HEK293T (cell line): Measurements from ENCODE around the gene POMGNT1.

Experiments used
- BHLHE40 ChIP-seq: fragments of 450-650 bp; IDR thresholded peaks from 2 replicates; pipeline ENCODE4 v1.6.1; 2016; ENCODE audit warnings: mild to moderate bottlenecking, moderate library complexity, borderline replicate concordance
- ELF4 ChIP-seq: fragments of 450-650 bp; IDR thresholded peaks from 2 replicates; pipeline ENCODE4 v1.6.1; 2017; ENCODE audit warnings: antibody characterized with exemption
- FOXA1 ChIP-seq: fragments of 450-650 bp; IDR thresholded peaks from 2 replicates; pipeline ENCODE4 v1.6.1; 2016; ENCODE audit warnings: mild to moderate bottlenecking
- FOXK2 ChIP-seq: fragments of 450-650 bp; IDR thresholded peaks from 2 replicates; pipeline ENCODE4 v1.6.1; 2016; ENCODE audit warnings: mild to moderate bottlenecking
- FOXM1 ChIP-seq: fragments of 450-650 bp; IDR thresholded peaks from 2 replicates; pipeline ENCODE4 v1.6.1; 2017; ENCODE audit warnings: mild to moderate bottlenecking, borderline replicate concordance
- HDGF ChIP-seq: fragments of 450-650 bp; IDR thresholded peaks from 2 replicates; pipeline ENCODE4 v1.6.1; 2017; ENCODE audit warnings: antibody characterized with exemption, borderline replicate concordance
- L3MBTL2 ChIP-seq: fragments of 450-650 bp; conservative IDR thresholded peaks from 2 replicates; pipeline ENCODE4 v1.6.1; 2016; ENCODE audit warnings: mild to moderate bottlenecking
- NFRKB ChIP-seq: fragments of 450-650 bp; IDR thresholded peaks from 2 replicates; pipeline ENCODE4 v1.6.1; 2016; ENCODE audit warnings: mild to moderate bottlenecking, moderate library complexity
- SP1 ChIP-seq: fragments of 450-650 bp; IDR thresholded peaks from 2 replicates; pipeline ENCODE4 v1.6.1; 2017
- SUZ12 ChIP-seq: fragments of 450-650 bp; IDR thresholded peaks from 2 replicates; pipeline ENCODE4 v1.6.1; 2016; ENCODE audit warnings: mild to moderate bottlenecking
- TARDBP ChIP-seq: fragments of 450-650 bp; IDR thresholded peaks from 2 replicates; pipeline ENCODE4 v1.6.1; 2016

- TF ChIP-seq HDGF (no peak), SUZ12 (no peak), FOXA1 (no peak), SP1 (no peak), ELF4 (no peak), BHLHE40 (no peak), L3MBTL2 (no peak), NFRKB (no peak), FOXM1 (no peak), FOXK2 (no peak), TARDBP (no peak)
Observed at GRCh38 chr1:46157916-46158311, 40.3 kb downstream of the POMGNT1 start.
